GM13976 (cell line): ENCODE results near the gene CSMD2.

ENCODE experiments used
- DNase-seq: peaks from one replicate; pipeline ENCODE4 v3.0.0; 2012; ENCODE audit warnings: low spot score
- CTCF ChIP-seq: IDR thresholded peaks from 2 replicates; pipeline ENCODE4 v1.5.1; 2012; ENCODE audit warnings: borderline replicate concordance, mild to moderate bottlenecking; ENCODE audit not compliant: insufficient read depth; ENCODE audit errors: extremely low read depth, missing control alignments, control extremely low read depth
- in situ Hi-C: fragments of 300-500 bp; cut with MboI; formaldehyde crosslinking; loops from one replicate; pipeline ENCODE4 v1.12.0; 2022; ENCODE audit warnings: low sequenced_read_pairs, mixed read lengths, inconsistent platforms; ENCODE audit not compliant: unreplicated experiment

CSMD2 gene

GRCh38 chr1:33763406-33763805 is 401.6 kb downstream of the CSMD2 start:
- no peak for DNase-seq
- TF ChIP-seq CTCF: no peak
- in situ Hi-C loops: loop anchor here (25.0 kb wide), 1 partner anchor 99 kb away; the partner anchor contains the start of gene HMGB4

DNA sequence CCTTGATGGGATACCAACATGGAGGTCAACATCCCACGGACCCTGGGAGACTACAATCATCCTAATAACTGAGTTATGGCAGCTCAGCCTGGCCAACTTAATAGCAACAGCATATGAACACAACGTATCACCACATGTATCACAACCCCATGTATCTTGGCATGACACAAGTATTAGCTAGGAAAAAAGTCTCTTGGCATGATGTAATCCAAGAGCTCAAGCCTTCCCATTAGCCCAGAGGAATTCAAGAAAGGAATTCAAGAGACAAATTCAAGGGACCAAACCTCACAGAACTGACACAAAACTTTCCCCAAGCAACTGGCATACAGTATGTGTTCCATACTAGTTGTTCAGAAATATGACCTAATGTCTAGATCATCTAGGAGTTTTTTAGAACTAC is 402.1 kb downstream of the CSMD2 start:
- in situ Hi-C loops: loop anchor here (25.0 kb wide), 1 partner anchor 99 kb away; the partner anchor contains the start of gene HMGB4
- no peak for TF ChIP-seq CTCF
- no peak for DNase-seq

DNA sequence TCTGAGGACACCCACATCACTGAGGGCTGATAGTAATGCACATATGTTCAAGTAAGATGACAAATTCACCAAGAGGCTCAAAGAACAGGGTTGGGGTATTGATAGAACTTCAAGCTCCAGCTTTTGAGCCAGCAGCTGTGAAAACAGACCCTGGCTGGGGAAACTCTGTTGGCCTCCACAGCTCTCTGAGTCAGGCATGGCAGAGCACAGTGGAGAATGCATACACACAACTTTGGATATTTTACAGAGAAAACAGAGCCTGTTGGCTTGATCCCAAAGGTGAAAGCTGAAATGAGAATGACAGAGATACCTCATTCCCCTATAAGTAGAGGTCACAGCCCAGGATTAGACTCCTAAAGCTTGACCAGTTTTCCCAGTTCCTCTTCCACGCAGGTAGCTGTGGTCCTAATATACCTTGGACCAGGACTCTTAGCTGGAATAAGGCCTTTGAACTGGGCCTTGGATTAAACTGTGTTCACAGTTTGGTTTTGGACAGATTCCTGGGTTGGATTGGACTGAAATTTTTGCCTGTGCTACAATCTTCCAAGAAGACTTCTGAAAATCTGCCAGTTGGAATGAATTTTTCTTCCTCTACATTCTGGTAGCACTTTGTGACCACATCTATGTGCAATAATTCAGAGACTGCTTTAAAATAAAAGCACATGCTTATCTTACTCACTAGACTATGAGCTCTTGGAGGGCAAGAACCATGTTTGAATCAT is 402.8 kb downstream of the CSMD2 start:
- no peak for TF ChIP-seq CTCF
- in situ Hi-C loops: loop anchor here (25.0 kb wide), 1 partner anchor 100 kb away; the partner anchor contains the start of gene HMGB4
- DNase-seq: no peak

DNA sequence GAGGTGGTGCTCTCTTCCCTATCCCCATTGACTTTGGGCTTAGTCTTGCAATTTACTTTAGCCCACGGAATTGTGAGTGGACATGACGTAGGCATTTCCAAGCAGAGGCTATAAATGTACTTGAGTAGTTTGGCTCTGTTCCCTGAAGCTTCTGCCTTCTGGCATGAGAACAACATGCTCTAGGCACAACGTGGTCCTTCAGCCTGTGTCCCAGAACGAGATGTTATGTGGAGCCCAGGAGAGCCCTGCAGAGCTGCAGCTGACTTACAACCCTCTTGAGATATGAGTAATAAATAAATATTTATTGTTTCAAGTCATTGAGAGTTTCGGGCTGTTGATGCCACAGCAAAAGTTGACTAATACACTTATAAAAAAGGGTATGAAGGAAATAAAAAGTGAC is 406.3 kb downstream of the CSMD2 start:
- in situ Hi-C loops: loop anchor here (25.0 kb wide), 1 partner anchor 104 kb away; the partner anchor contains the start of gene HMGB4
- no peak for DNase-seq
- no peak for TF ChIP-seq CTCF

DNA sequence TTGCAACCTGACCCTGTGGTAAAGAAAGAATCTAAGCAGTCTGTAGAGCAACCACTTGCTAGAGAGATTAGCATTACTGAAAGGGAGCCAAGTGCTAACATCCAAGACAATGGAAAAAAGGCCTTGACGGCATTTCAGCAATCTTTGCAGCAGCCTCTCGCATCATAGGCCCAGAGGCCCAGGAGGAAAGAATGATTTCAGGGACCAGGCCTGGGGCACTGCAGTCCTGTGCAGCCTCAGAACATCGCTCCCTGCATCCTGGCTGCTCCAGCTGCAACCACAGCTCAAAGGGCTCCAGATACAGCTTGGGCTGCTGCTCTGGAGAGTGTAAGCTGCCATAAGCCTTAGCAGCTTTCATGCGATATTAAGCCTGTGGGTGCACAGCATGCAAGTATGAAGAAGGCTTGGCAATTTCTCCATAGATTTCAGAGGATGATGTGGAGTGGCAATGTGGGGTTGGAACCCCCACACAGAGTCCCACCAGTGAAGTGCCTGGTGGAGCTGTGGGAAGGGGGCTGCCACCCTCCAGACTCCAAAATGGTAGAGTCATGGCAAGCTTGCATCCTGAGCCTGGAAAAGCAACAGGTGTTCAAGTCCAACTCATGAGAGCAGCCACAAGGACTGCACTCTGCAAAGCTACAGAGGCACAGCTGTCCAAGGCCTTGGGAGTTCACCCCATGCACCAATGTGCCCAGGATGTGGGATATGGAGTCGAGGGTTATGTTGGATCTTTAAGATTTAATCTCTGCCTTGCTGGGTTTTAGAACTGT is 411.8 kb downstream of the CSMD2 start:
- in situ Hi-C loops: loop anchor here (25.0 kb wide), 1 partner anchor 109 kb away; the partner anchor contains the start of gene HMGB4
- no peak for TF ChIP-seq CTCF
- DNase-seq: no peak

DNA sequence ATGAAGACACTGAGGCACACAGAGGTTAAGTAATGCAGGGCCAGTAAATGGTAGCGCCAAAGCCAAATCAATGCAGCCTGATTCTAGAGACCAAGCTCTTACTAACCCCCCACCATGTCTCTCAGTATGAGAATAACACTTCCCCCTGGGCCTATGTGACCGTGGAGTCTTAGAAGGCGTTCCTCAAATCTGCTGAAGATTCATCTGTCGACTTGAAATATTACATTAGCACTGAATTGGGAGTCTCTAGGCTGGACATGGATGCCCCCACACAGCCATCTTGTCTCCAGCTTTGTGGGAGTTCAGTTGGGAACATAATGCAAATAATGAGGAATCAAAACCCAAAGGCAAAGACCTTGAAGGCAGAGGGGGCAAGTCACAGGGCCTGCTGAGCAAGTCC is 419.1 kb downstream of the CSMD2 start:
- in situ Hi-C loops: no loop called here
- no peak for DNase-seq
- TF ChIP-seq CTCF: no peak
